HTERT RPE-1 (cell line): Measurements from ENCODE around the gene DNAJB6.

Source experiments
- in situ Hi-C: fragments of 300-500 bp; cut with MboI; formaldehyde crosslinking; loops from 4 replicates; pipeline ENCODE4 v1.14.3; 2020; ENCODE audit warnings: low sequenced_read_pairs

DNAJB6 gene

GRCh38 chr7:157407512-157408257 lies 70.9 kb downstream of the DNAJB6 start:
- in situ Hi-C loops, result no loop called here

GRCh38 chr7:157408258-157409101 lies 71.7 kb downstream of the DNAJB6 start:
- in situ Hi-C loops, result no loop called here

- in situ Hi-C loops, result no loop called here
Observed at GRCh38 chr7:157409149-157409752, 72.4 kb downstream of the DNAJB6 start.

GRCh38 chr7:157409753-157410727 lies 73.2 kb downstream of the DNAJB6 start:
- in situ Hi-C loops, result no loop called here

- in situ Hi-C loops, result no loop called here
Observed at GRCh38 chr7:157410831-157411556, 74.2 kb downstream of the DNAJB6 start.

- in situ Hi-C loops, result no loop called here
Observed at GRCh38 chr7:157411580-157411979, 74.8 kb downstream of the DNAJB6 start.

GRCh38 chr7:157412021-157412443 lies 75.2 kb downstream of the DNAJB6 start:
- in situ Hi-C loops, result no loop called here

GRCh38 chr7:157412491-157413180 lies 75.8 kb downstream of the DNAJB6 start:
- in situ Hi-C loops, result no loop called here

GRCh38 chr7:157413881-157414701 lies 77.3 kb downstream of the DNAJB6 start:
- in situ Hi-C loops, result no loop called here

GRCh38 chr7:157414702-157415096 lies 77.9 kb downstream of the DNAJB6 start:
- in situ Hi-C loops, result no loop called here

GRCh38 chr7:157415486-157415885 lies 78.7 kb downstream of the DNAJB6 start:
- in situ Hi-C loops, result no loop called here

GRCh38 chr7:157416011-157416410 lies 79.2 kb downstream of the DNAJB6 start:
- in situ Hi-C loops, result no loop called here

- in situ Hi-C loops, result no loop called here
Observed at GRCh38 chr7:157418204-157419034, 81.6 kb downstream of the DNAJB6 start.

- in situ Hi-C loops, result no loop called here
Observed at GRCh38 chr7:157419035-157419293, 82.2 kb downstream of the DNAJB6 start.

- in situ Hi-C loops, result no loop called here
Observed at GRCh38 chr7:157422279-157422678, 85.5 kb downstream of the DNAJB6 start.

GRCh38 chr7:157423348-157423747 lies 86.5 kb downstream of the DNAJB6 start:
- in situ Hi-C loops, result no loop called here

- in situ Hi-C loops, result no loop called here
Observed at GRCh38 chr7:157423886-157424565, 87.2 kb downstream of the DNAJB6 start.
